HCT116 (cell line): Measurements from ENCODE around the gene FAT1.

Source experiments
- EGR1 ChIP-seq: IDR thresholded peaks from 2 replicates; pipeline ENCODE4 v1.6.1; 2012; ENCODE audit warnings: low read depth
- EZH2 ChIP-seq: fragments of 200-600 bp; sonication (generic); IDR thresholded peaks from 2 replicates; pipeline ENCODE4 v1.6.1; 2017; ENCODE audit warnings: antibody characterized with exemption, mixed run types
- YY1 ChIP-seq: IDR thresholded peaks from 2 replicates; pipeline ENCODE4 v1.6.1; 2011; ENCODE audit warnings: low read length, low read depth, moderate library complexity, mild to moderate bottlenecking; ENCODE audit not compliant: insufficient replicate concordance; ENCODE audit errors: extremely low read depth

- no peak for TF ChIP-seq EGR1
- TF ChIP-seq EZH2: no peak
- no peak for TF ChIP-seq YY1
Measured at GRCh38 chr4:186622788-186623464, 100.7 kb downstream of the FAT1 start.
